DMS53 treated with DMSO at 0.1 percent for 48 hours (cell line): ENCODE measurements around the gene BCORL1.
A peak's percentile ranks its signal among the peaks of the same experiment; 100 is the strongest.

ENCODE experiments used
- DNase-seq: peaks from one replicate; lab custom pipeline; 2025; ENCODE audit not compliant: unreplicated experiment; lab: John Stamatoyannopoulos, UW

The BCORL1 gene

GRCh38 chrX:129982300-129983251, at the start of gene BCORL1:
TSS of gene BCORL1 (plus strand) at chrX:129982635. CDS start at chrX:130005232, 22,597 bp downstream.
- peak; percentile 89 for DNase-seq

- DNase-seq, result no peak
These were observed 49.6 kb upstream of the BCORL1 start for GRCh38 chrX:129932821-129933321.

GRCh38 chrX:129933700-129934099, 48.7 kb upstream of the BCORL1 start:
- no peak for DNase-seq

- DNase-seq, result no peak
These were observed 48.0 kb upstream of the BCORL1 start for GRCh38 chrX:129934461-129934860.

GRCh38 chrX:129934952-129935351, 47.5 kb upstream of the BCORL1 start:
- DNase-seq, result no peak

- no peak for DNase-seq
These were observed 44.4 kb upstream of the BCORL1 start for GRCh38 chrX:129938081-129938480.

- DNase-seq, result no peak
These were observed 42.4 kb upstream of the BCORL1 start for GRCh38 chrX:129939986-129940385.

GRCh38 chrX:129940721-129941120, 41.7 kb upstream of the BCORL1 start:
- DNase-seq, result no peak

GRCh38 chrX:129945131-129945530, 37.3 kb upstream of the BCORL1 start:
- DNase-seq, result no peak

GRCh38 chrX:129953334-129953648, 29.1 kb upstream of the BCORL1 start:
- no peak for DNase-seq

GRCh38 chrX:129953881-129954280, 28.6 kb upstream of the BCORL1 start:
- no peak for DNase-seq

- DNase-seq, result no peak
These were observed 27.6 kb upstream of the BCORL1 start for GRCh38 chrX:129954804-129955203.

- DNase-seq, result no peak
These were observed 26.8 kb upstream of the BCORL1 start for GRCh38 chrX:129955682-129956081.

GRCh38 chrX:129956145-129956544, 26.3 kb upstream of the BCORL1 start:
- DNase-seq, result no peak

GRCh38 chrX:129956765-129957164, 25.7 kb upstream of the BCORL1 start:
- no peak for DNase-seq

GRCh38 chrX:129957241-129958082, 25.0 kb upstream of the BCORL1 start:
- DNase-seq, result peak; percentile 73

- no peak for DNase-seq
These were observed 24.4 kb upstream of the BCORL1 start for GRCh38 chrX:129958083-129958465.

- DNase-seq, result no peak
These were observed 23.5 kb upstream of the BCORL1 start for GRCh38 chrX:129958814-129959492.

- DNase-seq, result no peak
These were observed 23.0 kb upstream of the BCORL1 start for GRCh38 chrX:129959493-129959832.

- DNase-seq, result peak; percentile 60
These were observed 21.0 kb upstream of the BCORL1 start for GRCh38 chrX:129961180-129962083.
